H9 (cell line): ENCODE measurements around the gene EFCAB12. TPM values are rescaled to one million over a fixed set of nuclear protein-coding genes. Genes with fewer than 3 reads are reported as not detected.
"Not testable (repeated sequence)": the region's sequence is repeated elsewhere in the genome, so short reads cannot be mapped to it uniquely, and the experiment has no call there.

Experiments used
- DNase-seq: peaks from one replicate; pipeline ENCODE4 v3.0.0-alpha.2; 2017
- H2AFZ ChIP-seq: one replicate; pipeline ENCODE4 v1.6.1; 2013; ENCODE audit warnings: mild to moderate bottlenecking, low read length, control low read depth, moderate library complexity
- H2AK5ac ChIP-seq: 2 replicates; pipeline ENCODE4 v1.6.1; 2013; ENCODE audit warnings: low read length, control low read depth, mixed read lengths; ENCODE audit not compliant: insufficient read length
- H2BK120ac ChIP-seq: one replicate; pipeline ENCODE4 v1.6.1; 2013; ENCODE audit warnings: low read depth, mild to moderate bottlenecking, low read length, control low read depth, inconsistent platforms; ENCODE audit not compliant: poor library complexity, severe bottlenecking
- H2BK12ac ChIP-seq: 2 replicates; pipeline ENCODE4 v1.6.1; 2013; ENCODE audit warnings: low read length, control low read depth, mixed read lengths, low read depth; ENCODE audit not compliant: insufficient read length
- H2BK15ac ChIP-seq: 2 replicates; pipeline ENCODE4 v1.6.1; 2013; ENCODE audit warnings: low read depth, low read length, control low read depth
- H2BK20ac ChIP-seq: one replicate; pipeline ENCODE4 v1.6.1; 2013; ENCODE audit warnings: low read depth, mild to moderate bottlenecking, low read length, control low read depth, inconsistent platforms; ENCODE audit not compliant: poor library complexity, severe bottlenecking
- H2BK5ac ChIP-seq: 2 replicates; pipeline ENCODE4 v1.6.1; 2013; ENCODE audit warnings: low read length, control low read depth, mixed read lengths; ENCODE audit not compliant: insufficient read length
- H3K14ac ChIP-seq: 2 replicates; pipeline ENCODE4 v1.6.1; 2013; ENCODE audit warnings: low read length, control low read depth; ENCODE audit not compliant: insufficient read depth
- H3K18ac ChIP-seq: 2 replicates; pipeline ENCODE4 v1.6.1; 2013; ENCODE audit warnings: low read depth, mild to moderate bottlenecking, mixed read lengths, low read length, control low read depth; ENCODE audit not compliant: insufficient read length
- H3K23ac ChIP-seq: 2 replicates; pipeline ENCODE4 v1.6.1; 2013; ENCODE audit warnings: low read length, control low read depth, mixed read lengths, low read depth; ENCODE audit not compliant: insufficient read length
- H3K23me2 ChIP-seq: 2 replicates; pipeline ENCODE4 v1.6.1; 2013; ENCODE audit warnings: low read depth, mild to moderate bottlenecking, mixed read lengths, low read length, control low read depth; ENCODE audit not compliant: insufficient read length, poor library complexity, severe bottlenecking
- H3K27ac ChIP-seq: 2 replicates; pipeline ENCODE4 v1.5.1; 2013; ENCODE audit warnings: low read length, control low read depth, mixed read lengths, low read depth; ENCODE audit not compliant: insufficient read length
- H3K27me3 ChIP-seq: 2 replicates; pipeline ENCODE4 v1.6.1; 2013; ENCODE audit warnings: low read length, control low read depth, inconsistent platforms; ENCODE audit not compliant: insufficient read depth
- H3K4ac ChIP-seq: 2 replicates; pipeline ENCODE4 v1.6.1; 2013; ENCODE audit warnings: low read depth, mild to moderate bottlenecking, control low read depth, inconsistent platforms, low read length, moderate library complexity
- H3K4me1 ChIP-seq: 2 replicates; pipeline ENCODE4 v1.6.1; 2013; ENCODE audit warnings: low read length, control low read depth, inconsistent platforms; ENCODE audit not compliant: insufficient read depth
- H3K4me2 ChIP-seq: 2 replicates; pipeline ENCODE4 v1.6.1; 2013; ENCODE audit warnings: low read length, control low read depth, mixed read lengths; ENCODE audit not compliant: insufficient read length, insufficient read depth
- H3K56ac ChIP-seq: 2 replicates; pipeline ENCODE4 v1.6.1; 2013; ENCODE audit warnings: low read depth, mild to moderate bottlenecking, mixed read lengths, low read length, control low read depth; ENCODE audit not compliant: insufficient read length
- H3K79me1 ChIP-seq: 2 replicates; pipeline ENCODE4 v1.6.1; 2013; ENCODE audit warnings: low read depth, mild to moderate bottlenecking, moderate library complexity, low read length, control low read depth, inconsistent platforms; ENCODE audit not compliant: insufficient read depth, poor library complexity, severe bottlenecking
- H3K79me2 ChIP-seq: 2 replicates; pipeline ENCODE4 v1.6.1; 2013; ENCODE audit warnings: low read length, control low read depth, inconsistent platforms; ENCODE audit not compliant: insufficient read depth
- H3K9ac ChIP-seq: 2 replicates; pipeline ENCODE4 v1.6.1; 2013; ENCODE audit warnings: low read length, control low read depth, mixed read lengths; ENCODE audit not compliant: insufficient read length; ENCODE audit errors: extremely low read depth
- H3K9me3 ChIP-seq: one replicate; pipeline ENCODE4 v1.6.1; 2013; ENCODE audit warnings: low read depth, low read length, inconsistent platforms; ENCODE audit not compliant: control insufficient read depth
- H3T11ph ChIP-seq: one replicate; pipeline ENCODE4 v1.6.1; 2013; ENCODE audit warnings: mild to moderate bottlenecking, low read length, control low read depth, inconsistent platforms
- H4K20me1 ChIP-seq: one replicate; pipeline ENCODE4 v1.6.1; 2013; ENCODE audit not compliant: control insufficient read depth, insufficient read length, insufficient read depth
- H4K5ac ChIP-seq: 2 replicates; pipeline ENCODE4 v1.6.1; 2013; ENCODE audit warnings: low read depth, mild to moderate bottlenecking, mixed read lengths, low read length, control low read depth; ENCODE audit not compliant: insufficient read length
- H4K8ac ChIP-seq: replicated peaks from 2 replicates; pipeline ENCODE4 v1.6.1; 2013; ENCODE audit warnings: low read length, control low read depth, mixed read lengths, low read depth; ENCODE audit not compliant: insufficient read length
- H4K91ac ChIP-seq: 2 replicates; pipeline ENCODE4 v1.6.1; 2013; ENCODE audit warnings: low read depth, mild to moderate bottlenecking, moderate library complexity, mixed read lengths, low read length, control low read depth; ENCODE audit not compliant: insufficient read length
- H3K27ac Mint-ChIP-seq, 3 experiments: 2 replicates in 2 of 3; 3 replicates in 1 of 3; pipeline ENCODE4 v1.8.0; 2020 to 2021; ENCODE audit warnings: mixed read lengths in 3 of 3, mild to moderate bottlenecking in 1 of 3, moderate library complexity in 1 of 3
- H3K27me3 Mint-ChIP-seq: 2 replicates; pipeline ENCODE4 v1.8.0; 2021; ENCODE audit warnings: low read depth, mild to moderate bottlenecking, moderate library complexity, mixed read lengths
- H3K36me3 Mint-ChIP-seq, 3 experiments: 2 replicates in 2 of 3; 3 replicates in 1 of 3; pipeline ENCODE4 v1.8.0; 2020 to 2021; ENCODE audit warnings: low read depth in 3 of 3, mixed read lengths in 3 of 3; ENCODE audit not compliant: insufficient read depth in 1 of 3
- H3K4me1 Mint-ChIP-seq, 2 experiments: 2 replicates each; pipeline ENCODE4 v1.8.0; 2020; ENCODE audit warnings: mixed read lengths in 2 of 2
- H3K4me3 Mint-ChIP-seq, 2 experiments: 2 replicates in 1 of 2; 3 replicates in 1 of 2; pipeline ENCODE4 v1.8.0; 2020 to 2021; ENCODE audit warnings: mild to moderate bottlenecking in 2 of 2, mixed read lengths in 2 of 2, moderate library complexity in 1 of 2
- H3K9me3 Mint-ChIP-seq, 2 experiments: 2 replicates in 1 of 2; 3 replicates in 1 of 2; pipeline ENCODE4 v1.8.0; 2020; ENCODE audit warnings: mild to moderate bottlenecking in 2 of 2, mixed read lengths in 2 of 2, moderate library complexity in 1 of 2
- CTCF ChIP-seq: fragments of 200-600 bp; sonication (generic); conservative IDR thresholded peaks from 3 replicates; pipeline ENCODE4 v1.8.0; 2021; ENCODE audit warnings: antibody characterized with exemption, mild to moderate bottlenecking
- WGBS: extraction: QIAGEN DNeasy Blood & Tissue Kit; methylation state at CpG from one replicate; pipeline ENCODE4 v1.1.7; 2013; ENCODE audit warnings: missing lambda C conversion rate, low lambda C conversion rate, mixed read lengths; ENCODE audit not compliant: insufficient read length; ENCODE audit errors: extremely low coverage; 5-methylcytosine and 5-hydroxymethylcytosine counted together
- total RNA-seq: library from RNA; stranded (reverse); gene quantifications from 2 replicates; pipeline ENCODE4 v1.2.1, GENCODE V29; 2021

Gene EFCAB12
- total RNA-seq, 1 experiment from 2014 or later: 0.28 TPM

GRCh38 chr3:129393271-129393670 is 35.2 kb downstream of the EFCAB12 start:
- Histone ChIP-seq H2BK15ac (no peak overlapping the region), H2BK5ac (no peak overlapping the region), H3K27ac (no peak overlapping the region), H2AK5ac (no peak overlapping the region), H3K9ac (no peak overlapping the region), H2BK120ac (no peak overlapping the region), H3K4ac (no peak overlapping the region), H3K18ac (no peak overlapping the region), H3K4me2 (no peak overlapping the region), H3K4me1 (peaks cover 3% of the 10 kb centered on the region; the same call in 1 of the 2 replicates), H2AFZ (no peak overlapping the region), H3K79me2 (peaks cover 16% of the 10 kb centered on the region; the same call in 1 of the 2 replicates), H3K27me3 (no peaks in the 10 kb centered on the region), H4K20me1 (no peaks in the 10 kb centered on the region), H3K9me3 (no peaks in the 10 kb centered on the region), H4K91ac (no peak overlapping the region), H4K5ac (no peak overlapping the region), H3K56ac (no peak overlapping the region), H3K14ac (no peak overlapping the region), H3K79me1 (peaks cover 8% of the 10 kb centered on the region), H2BK20ac (no peak overlapping the region), H3K23ac (no peak overlapping the region), H4K8ac (no peak overlapping the region), H3K23me2 (no peaks in the 10 kb centered on the region), H2BK12ac (no peak overlapping the region), H3T11ph (no peak overlapping the region)
- Mint-ChIP-seq H3K4me3 (no peak overlapping the region), H3K4me1 (peaks cover 9 to 23% of the 10 kb centered on the region in 2 experiments), H3K36me3 (peaks cover 30 to 70% (median 62%) of the 10 kb centered on the region in 3 experiments; a peak in 6 of 7 replicates), H3K27ac (no peak overlapping the region), H3K9me3 (no peaks in the 10 kb centered on the region), H3K27me3 (no peaks in the 10 kb centered on the region)
- no peak for TF ChIP-seq CTCF
- DNase-seq: no peak
- no CpG with 5 or more reads among the region's 6 CpGs for WGBS

GRCh38 chr3:129392106-129392887 is 36.1 kb downstream of the EFCAB12 start:
- H3K14ac ChIP-seq, H3K9me3 ChIP-seq, H2BK12ac ChIP-seq, H3T11ph ChIP-seq, H3K27ac ChIP-seq, H2BK5ac ChIP-seq, H3K79me1 ChIP-seq, H3K27me3 Mint-ChIP-seq, H3K4me1 ChIP-seq, H2BK15ac ChIP-seq, H3K4me3 Mint-ChIP-seq, H2BK20ac ChIP-seq, H2AK5ac ChIP-seq, H3K4ac ChIP-seq, H3K9ac ChIP-seq, H3K27me3 ChIP-seq, H3K79me2 ChIP-seq, H4K20me1 ChIP-seq, H3K27ac Mint-ChIP-seq, H4K8ac ChIP-seq, H3K56ac ChIP-seq, H3K4me2 ChIP-seq, H3K9me3 Mint-ChIP-seq, H4K91ac ChIP-seq, H4K5ac ChIP-seq, H2AFZ ChIP-seq, DNase-seq, H3K18ac ChIP-seq, H3K23me2 ChIP-seq, H3K23ac ChIP-seq, H2BK120ac ChIP-seq: not testable (repeated sequence)
- no CpG with 5 or more reads among the region's 8 CpGs for WGBS
- Mint-ChIP-seq H3K4me1 (peaks cover 6 to 23% of the 10 kb centered on the region in 2 experiments), H3K36me3 (peaks cover 37 to 78% (median 69%) of the 10 kb centered on the region in 3 experiments; a peak in 6 of 7 replicates)
